Fibroblast of skin of abdomen (primary cell): ENCODE results near the gene C1orf105.
"Not testable (repeated sequence)": the region's sequence is repeated elsewhere in the genome, so short reads cannot be mapped to it uniquely, and the experiment has no call there.

Experiments used
- DNase-seq: peaks from one replicate; pipeline ENCODE4 v3.0.0-alpha.2; 2013

The C1orf105 gene

DNA sequence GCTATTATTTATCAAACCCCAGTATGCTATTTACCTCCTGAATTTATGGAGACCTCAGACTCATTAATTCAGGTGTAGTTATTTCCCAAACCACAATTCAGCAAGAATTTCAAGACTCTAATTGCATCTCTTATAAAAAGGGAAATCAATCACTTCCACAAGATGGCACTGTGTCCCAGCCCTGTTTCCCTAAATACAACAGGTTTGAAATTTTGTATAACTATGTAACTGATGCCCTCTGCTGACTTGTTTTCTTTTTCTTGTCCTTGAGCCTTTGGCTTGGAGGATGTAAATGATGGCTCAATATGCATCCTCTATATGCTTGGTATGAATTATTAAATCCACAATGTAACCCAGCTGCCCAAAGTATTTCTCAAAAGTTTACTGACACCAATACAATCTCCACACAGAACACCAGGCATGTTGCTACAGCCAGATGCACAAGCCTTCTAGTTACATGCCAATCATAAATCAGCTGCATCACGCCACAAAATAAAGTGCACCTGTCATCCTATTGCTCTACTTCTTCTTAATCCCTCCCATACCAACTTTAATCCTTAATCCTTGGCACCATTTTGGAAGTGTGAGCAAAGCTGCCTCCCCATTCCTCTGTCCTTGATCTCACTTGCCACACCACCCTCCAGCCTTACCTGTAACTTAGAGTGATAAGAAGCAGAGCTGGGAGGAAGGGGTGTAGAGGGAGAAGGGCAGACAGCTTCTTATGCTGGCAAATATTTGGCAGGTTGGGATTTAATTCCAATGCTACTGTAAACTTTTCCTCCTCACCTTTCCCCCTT, 9.0 kb downstream of the C1orf105 start:
- DNase-seq, result peak; percentile 70

DNA sequence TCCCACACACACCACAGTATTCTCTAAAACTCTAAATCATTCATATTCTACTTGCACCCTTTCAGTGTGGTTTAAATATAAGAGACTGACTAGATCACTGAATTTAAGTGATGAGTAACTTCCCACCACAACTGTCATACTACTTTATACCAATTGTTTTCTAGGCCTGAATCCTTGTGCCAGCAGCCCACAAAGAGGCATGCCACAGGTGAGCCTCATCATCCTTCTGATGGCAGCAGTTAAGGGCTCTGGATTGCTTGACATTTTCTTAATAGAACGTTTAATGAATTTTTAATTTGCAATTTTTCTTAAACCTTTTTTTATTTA, 9.6 kb downstream of the C1orf105 start:
- DNase-seq, result no peak

DNA sequence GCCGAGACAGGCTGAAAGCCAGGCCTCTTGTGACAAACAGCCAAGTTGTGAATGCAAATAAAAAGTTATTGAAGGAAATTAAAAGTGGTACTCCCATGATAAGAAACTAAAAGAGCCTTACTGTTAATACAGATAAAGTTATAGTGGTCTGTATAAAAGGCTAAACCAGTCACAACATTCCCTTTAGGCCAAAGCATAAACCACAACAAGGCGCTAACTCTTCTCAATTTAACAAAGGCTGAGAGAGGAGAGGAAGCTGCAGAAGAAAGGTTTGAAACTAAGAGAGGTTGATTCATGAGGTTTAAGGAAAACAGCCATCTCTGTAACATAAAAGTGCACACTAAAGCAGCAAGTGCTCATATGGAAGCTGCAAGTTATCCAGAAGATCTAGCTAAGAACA, 10.7 kb downstream of the C1orf105 start:
- no peak for DNase-seq

DNA sequence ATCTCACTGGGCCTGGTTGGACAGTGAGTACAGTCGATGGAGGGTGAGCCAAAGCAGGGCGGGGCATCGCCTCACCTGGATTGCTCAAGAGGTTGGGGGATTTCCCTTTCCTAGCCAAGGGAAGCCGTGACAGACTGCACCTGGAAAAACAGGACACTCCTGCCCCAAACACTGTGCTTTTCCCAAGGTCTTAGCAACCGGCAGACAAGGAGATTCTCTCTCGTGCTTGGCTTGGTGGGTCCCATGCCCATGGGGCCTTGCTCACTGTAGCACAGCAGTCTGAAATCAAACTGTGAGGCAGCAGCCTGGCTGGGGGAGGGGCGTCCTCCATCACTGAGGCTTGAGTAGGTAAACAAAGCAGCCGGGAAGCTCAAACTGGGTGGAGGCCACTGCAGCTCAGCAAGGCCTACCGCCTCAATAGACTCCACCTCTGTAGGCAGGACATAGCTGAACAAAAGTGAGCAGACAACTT, 11.3 kb downstream of the C1orf105 start:
- no peak for DNase-seq

DNA sequence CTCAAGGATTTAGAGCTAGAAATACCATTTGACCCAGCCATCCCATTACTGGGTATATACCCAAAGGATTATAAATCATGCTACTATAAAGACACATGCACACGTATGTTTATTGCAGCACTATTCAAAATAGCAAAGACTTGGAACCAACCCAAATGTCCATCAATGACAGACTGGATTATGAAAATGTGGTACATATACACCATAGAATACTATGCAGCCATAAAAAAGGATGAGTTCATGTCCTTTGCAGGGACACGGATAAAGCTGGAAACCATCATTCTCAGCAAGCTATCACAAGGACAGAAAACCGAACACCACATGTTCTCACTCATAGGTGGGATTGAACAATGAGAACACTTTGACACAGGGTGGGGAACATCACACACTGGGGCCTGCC, 16.7 kb downstream of the C1orf105 start:
- DNase-seq, result not testable (repeated sequence)

DNA sequence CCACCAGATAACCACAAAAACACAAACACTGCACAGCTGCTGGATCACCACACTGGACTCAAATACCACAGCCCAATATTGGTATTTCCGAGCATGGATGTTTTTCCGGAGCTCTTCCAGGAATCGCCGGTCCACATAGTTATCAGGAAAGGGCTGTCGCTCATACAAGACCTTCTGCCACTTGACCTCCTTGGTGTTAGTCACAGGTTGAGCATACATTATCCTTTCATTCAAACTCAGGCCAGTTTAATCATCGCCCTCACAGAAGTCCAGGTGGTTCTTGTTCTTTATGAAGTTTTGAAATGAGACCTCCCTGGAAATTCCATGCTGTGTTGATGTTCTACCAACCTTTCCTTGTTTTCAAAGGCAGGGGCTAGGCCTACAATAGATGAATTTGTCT, 21.9 kb downstream of the C1orf105 start:
- no peak for DNase-seq

DNA sequence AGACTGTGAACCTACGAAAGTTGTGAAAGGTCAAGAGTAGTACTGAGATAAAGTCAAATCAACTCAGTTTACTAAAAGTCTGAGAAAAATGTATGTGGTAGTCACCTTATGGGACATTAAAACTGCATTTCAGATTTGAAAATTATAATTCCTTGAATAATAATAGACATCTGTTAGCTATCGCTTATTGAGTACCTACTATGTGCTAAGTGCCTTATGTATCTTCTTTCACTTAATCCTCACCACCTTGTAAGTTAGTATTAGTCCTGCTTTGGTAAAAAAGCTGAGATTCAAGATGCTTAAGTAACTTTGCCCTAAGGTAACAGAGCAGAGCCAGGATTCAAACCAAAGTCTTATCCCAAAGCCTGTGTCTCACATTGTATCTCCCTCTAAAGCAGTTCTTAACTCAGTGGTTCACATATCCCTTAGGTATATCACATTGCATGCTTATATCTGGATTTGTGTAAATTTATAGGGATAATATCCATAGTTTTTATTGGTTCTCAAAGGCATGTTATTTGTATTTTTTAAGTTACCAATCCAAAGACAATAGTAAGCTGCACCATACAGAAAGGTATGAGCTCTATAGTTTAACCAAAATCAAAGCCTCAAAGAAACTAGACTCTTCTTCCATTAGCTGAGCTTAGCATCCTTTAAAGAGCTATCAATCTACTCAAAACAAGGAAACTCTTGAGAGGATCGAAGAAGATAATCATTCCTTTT, 22.5 kb downstream of the C1orf105 start:
- DNase-seq, result no peak

DNA sequence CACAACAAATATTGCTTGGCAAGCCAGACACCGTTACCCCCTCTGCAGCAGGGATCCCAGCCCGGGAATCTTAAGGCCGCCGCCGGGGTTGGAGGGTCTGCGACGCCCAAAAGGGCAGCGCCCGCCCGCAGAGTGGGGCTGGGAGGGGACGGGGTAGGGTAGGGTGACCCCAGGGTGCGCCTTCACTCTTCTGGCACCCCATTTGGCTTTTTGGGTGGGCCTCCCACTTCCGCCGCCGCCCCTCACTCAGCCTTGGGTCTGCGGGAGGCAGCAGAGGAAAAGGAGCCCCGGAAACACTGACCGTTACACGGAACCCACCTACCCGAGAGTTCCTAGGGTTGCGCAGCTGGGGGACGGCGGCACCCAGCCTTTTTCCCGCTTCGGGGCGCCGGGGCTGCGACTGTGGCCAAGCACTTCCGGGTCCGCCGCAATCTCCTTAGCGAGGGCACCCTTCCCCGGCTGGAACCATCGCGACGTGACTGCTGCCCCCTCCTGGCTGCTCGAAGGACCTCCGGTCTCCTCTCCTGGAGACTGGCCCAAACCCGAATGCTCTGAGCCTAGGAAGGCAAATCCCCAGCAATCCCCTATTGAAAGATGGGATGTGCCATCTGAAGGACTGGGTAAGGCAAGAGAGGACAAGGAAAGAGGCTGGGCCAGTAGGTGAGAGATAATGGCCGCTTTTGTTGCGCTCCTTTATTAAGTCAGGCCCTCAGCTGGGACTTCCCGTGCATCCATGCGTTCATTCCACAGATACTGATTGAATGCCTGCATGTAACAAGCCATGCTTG, 23.4 kb downstream of the C1orf105 start, which contains the start of gene PIGC:
PIGC (minus strand) TSS at position 404 of the 788 bp plus-strand sequence. CDS start 1,447 bp downstream, outside the sequence.
- DNase-seq, result peak; percentile 87

DNA sequence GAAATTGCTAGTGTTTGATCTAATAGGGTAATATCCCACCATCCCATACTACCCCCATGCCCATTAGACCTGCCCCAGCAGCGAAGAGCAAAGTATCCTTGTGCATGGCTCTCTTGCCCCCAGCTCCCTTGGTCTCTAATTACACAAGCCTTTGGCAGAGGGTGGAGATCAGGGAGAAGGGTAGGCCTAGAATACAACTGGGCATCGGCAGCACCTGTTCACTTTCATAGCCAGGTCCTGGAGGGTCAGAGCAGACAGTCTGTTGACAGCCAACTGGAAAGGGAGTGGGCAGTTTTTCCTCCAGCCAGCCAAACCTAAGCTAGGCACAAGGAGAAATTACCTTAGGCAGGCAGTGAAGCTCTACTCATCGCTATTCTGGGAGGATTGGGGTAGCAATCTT, 26.1 kb downstream of the C1orf105 start:
- no peak for DNase-seq

DNA sequence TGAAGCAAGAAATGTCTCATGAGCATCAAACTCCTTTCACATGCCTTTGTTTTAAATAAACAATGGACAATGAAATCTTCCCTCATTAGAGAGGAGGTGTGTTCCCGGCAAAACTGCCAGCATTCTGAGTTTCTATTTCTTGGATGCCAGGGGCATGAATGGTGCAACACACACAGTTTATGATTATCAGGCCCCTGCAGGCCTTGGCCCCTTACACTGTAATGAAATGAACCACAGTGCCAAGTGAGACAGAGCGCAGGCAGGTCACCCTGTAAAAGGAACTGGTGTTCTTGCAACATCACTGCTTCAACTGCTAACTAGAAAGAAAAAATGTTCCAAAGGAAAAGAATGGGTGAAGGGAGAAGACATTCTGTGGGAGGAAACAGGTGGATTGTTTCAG, 27.2 kb downstream of the C1orf105 start:
- no peak for DNase-seq

DNA sequence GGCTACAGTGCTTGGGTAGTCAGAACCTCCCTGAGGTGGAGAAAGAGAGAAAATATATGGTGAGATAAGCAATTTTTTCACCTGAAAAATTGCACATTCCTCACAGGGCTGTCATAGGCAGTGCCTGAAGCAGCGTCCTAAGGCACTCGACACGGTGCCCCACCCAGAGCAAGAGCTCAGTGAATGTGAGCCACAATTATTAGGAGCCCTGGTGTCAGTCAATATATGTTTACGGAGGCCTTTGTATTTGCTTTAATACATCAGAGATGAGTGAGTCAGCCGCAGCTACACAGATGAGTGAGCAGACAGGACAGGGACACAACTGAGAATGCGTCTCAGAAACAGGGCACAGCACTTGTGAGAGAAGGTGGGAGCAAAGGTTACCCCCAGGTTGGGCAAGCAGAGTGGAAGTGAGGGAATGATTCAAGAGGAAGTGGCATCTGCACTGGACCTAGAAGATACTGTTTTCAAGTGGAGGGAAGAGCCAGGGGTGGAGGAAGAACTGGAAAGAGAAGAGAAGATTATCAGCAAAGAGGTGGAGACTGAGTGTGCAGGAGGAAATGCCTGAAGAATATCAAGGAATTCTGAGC, 28.6 kb downstream of the C1orf105 start:
- no peak for DNase-seq

DNA sequence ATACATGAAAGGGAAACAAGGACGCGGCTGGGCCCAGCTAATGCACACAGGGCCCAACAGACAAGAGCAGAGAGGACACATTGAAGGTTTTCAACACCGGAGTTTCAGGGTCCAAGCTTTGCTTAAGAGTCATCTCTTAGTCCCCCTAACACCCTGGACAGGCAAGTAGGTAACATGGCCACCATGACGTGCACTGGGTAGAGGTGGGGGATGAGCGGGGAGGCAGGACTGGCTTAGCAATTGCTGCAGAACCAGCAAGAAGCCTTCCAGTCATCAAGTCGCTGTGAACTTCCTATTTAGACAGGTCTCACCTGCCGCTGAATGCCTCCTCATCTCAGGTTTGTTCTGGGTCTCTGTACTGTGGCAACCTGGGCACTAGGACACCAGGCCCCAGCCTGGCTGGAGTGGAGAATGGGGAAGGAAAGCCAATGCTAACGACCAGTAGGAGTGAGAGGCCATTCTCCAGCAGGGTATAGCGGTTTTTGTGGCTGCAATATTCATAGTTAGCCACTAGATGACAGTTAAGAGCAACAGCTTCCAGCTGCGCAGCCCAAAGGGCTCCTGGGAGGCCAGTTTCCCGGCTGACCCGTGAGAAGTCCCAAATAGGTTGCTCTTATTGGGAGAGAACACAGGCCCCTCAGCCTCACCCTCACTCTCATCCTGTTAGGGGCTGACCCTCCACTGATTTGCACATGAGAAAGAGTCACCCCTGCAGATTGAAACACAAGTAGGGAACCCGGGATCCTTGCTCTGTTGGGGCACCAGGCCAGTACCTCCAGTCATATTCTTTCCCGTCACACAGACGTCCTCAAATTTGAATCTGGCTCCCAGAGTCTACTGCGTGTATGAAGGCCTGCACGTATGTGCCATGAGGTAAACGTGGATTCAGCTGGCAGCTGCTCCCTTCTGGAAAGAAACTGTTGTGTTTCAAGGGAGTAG, 29.4 kb downstream of the C1orf105 start:
- peak; percentile 54 for DNase-seq

DNA sequence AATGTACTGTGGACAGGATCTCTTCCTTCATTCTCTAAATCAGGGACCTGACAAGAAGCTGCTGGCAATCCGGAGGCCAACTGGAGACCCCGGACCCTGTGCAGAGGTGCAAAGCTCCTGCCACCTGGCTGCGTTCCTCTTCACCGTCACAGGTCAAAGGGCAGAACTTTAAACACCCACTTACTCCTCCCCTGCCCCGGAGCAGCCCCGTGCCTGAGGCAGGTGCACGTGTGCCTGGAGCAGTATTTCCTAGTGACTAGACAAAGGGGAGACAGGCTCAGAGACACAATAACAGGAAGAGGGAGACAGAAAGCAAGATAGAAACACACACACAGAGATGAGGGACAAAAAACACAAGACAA, 30.0 kb downstream of the C1orf105 start:
- DNase-seq, result no peak

DNA sequence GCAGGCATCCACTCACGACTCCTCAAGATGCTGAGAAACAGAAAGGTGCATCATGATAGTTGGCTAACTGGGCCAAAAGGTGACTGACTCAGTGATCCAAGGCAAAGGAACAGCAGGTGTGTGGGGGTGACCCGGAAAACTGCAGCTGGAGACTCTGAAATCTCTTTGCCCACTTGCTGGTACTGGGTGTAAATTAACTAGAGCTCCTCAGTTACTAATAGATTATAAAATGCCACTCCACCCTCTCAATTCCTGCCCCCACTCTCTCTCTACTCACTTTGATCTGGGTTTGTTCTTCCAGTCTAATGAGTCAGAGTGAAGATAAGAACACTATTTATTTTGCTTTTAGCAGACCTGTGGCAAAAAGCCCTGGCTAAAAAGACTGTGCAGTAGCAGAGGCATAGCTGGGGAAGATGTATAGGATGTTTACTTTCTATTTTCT, 30.5 kb downstream of the C1orf105 start:
- DNase-seq, result peak; percentile 23

DNA sequence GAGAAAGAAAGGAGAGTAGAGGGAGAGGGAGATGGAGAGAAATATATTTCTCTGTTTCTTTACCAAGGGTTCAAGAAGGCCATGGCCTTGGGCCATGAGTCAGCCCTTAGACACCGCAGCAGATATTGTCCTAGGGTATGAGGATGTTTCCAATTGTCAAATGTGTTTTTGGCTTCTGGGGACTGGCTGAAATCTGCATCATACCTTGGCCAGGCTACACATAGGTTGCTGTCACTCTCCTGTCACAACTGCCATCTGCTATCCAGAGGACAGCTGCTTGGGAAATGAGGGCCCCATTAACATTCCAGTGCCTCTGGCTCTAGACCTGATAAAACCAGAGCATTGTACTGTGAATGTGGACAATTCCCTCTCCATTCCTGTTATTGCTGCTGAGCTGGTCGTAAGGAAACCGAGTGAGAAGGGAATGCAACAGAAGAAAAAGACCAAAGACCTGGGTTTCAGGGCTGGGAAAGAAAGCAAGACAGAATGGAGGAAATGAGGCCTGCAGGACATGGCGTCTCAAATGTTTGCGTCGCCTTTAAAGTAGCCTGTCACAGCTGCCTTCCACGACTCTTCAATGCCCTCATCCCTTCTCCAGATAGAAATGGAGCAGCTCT, 32.2 kb downstream of the C1orf105 start:
- no peak for DNase-seq

DNA sequence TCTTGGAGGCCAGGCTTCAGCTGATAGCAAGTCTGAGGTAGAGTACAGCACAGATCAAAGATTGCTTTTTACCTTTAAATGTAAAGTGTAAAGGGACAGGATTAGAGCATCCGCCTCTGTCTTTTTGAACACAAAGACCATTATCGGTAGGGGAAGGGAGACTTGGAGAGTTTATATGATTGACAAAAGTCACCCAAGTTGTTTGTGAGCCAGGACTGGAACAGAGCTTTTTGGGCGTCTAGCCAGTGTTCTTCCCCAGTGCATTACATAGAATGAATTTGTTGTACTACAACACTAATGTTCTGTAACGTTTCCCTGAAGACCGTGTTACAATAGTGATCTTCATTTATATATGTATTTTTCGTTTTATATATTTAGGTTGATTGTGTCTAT, 32.7 kb downstream of the C1orf105 start:
- DNase-seq, result no peak

DNA sequence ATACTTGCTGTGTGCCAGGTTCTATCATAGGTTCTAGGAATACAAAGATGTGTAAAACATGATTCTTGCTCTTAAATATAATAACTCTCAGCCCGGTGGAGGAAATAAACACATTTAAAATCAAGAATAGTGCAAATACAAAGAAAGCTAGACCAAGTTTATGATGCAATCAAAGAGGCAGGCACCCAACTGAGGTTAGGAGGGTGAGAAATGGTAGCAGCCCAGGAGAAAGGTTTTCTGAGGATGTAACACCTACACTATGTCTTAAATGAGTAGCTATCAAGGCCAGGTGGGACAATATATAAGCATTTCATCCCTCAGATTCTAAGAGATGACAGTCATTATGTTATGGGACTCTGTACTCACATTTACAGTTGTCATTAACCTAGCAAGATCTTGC, 33.1 kb downstream of the C1orf105 start:
- no peak for DNase-seq

DNA sequence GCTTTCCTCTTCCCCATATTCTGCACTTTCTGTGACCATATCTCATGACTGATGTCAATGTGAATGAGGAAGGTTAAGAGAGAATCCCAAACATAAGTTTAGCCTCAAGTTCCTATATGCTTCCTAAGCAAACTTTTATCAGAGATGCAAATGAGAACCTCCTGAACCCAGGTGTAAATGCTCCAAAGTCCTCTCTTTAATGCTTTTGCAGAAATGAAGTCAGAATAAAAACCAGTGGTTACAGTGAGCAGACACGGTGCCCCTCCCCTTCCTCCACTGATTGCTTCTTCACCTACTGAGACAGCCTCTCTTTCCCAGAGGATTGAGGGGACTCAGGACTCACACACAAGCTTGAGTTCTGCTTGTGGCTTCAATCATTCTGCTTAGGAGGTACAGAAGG, 35.0 kb downstream of the C1orf105 start:
- DNase-seq, result no peak

DNA sequence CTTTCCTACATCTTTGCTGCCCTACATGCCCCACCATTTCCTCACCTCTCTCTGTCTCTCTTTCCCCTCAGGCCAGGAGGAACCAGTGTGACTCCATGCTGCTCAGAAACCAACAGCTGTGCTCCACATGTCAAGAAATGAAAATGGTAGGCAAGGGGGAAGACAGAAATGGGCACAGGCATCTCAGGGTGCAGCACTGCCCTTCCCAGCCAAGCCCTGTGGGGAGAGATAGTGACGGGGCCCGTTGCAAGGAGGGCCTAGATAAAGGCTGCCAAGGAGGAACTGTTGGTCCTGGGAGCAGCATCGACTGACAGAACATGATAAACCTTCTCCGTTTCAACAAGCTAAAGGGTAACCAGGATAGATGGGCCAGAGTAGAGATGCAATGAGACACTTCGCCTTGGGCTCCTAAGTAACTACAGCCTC, 35.9 kb downstream of the C1orf105 start:
- no peak for DNase-seq

DNA sequence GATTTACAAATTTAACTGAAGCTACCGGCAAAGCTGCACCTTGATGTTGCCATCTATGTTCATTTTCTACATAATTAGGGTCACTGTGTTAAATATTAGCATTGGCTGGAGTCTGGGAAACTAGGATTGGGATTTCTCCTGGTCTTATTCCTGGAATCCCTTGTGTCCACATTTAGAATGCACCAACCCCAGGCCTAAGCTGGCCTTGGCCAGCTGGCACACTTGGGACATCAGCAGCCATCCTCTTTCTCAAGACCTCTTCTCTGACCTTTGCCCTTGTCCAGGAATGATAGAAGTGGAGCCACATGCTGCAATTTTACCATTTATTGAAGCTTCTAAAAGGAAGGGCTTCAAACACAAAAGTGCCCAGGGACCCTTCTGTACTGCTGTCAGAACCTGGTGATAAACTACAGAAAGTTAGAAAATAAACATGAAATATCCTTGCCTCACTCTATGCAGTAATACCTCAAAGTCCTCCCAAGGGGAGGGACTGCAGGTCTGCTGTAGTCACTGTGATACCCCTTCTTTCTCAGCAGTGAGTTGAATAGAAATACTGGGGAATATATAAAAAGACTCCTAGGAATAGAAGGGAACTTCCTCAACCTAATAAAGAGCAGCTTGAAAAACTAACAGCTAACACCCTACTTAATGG, 37.1 kb downstream of the C1orf105 start:
- no peak for DNase-seq

DNA sequence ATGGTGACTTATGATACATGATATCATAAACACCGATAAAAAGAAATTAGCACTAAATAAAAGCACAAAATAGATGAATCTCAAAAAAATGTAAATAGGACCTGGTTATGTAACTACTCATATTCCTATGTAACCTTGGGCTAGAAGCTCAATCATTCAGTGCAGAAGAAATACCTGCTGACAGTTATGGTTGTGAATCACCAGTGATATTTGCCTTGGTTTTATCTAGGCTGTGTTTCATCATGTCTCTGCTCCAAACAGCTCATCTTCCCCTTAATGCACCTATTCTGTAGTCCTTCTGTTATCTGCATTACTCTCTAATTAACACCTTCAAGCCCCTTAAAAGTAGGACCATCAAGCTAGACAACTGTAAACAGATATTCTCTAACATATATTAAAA, 39.7 kb downstream of the C1orf105 start:
- DNase-seq, result no peak
